HG03064 (cell line): ENCODE measurements around the gene PALM3.

Experiments used
- ATAC-seq: cut with Tn5 transposase; IDR thresholded peaks from one replicate; pipeline ENCODE4 v1.9.1; 2021; ENCODE audit warnings: low read depth; ENCODE audit not compliant: unreplicated experiment

The PALM3 gene

GRCh38 chr19:14004619-14005348 lies 57.1 kb downstream of the PALM3 start:
- ATAC-seq: no peak
